Activated naive CD4-positive, alpha-beta T cell treated with anti-CD3 and anti-CD28 coated beads, Interleukin-2, amount 10 ng/mL, durations not matched to agents 5 hours and 36 hours (primary cell): ENCODE results near the gene ZNF396. TPM values are rescaled to one million over a fixed set of nuclear protein-coding genes. Genes with fewer than 3 reads are reported as not detected.

Experiments
- total RNA-seq, 2 experiments: library from RNA; stranded (reverse); gene quantifications; one replicate each; pipeline ENCODE4 v1.2.3, GENCODE V29; 2021

ZNF396 gene
- 1 to 10 TPM in 1 of 2 experiments, under 1 TPM in 1; 0.98 to 1.3 TPM for total RNA-seq

GRCh38 chr18:35376742-35377695 lies at the start of gene ZNF396:
ZNF396 (minus strand) TSS chr18:35377337; CDS start chr18:35374292, 3,045 bp downstream.

GRCh38 chr18:35343936-35344735 lies 33.0 kb downstream of the ZNF396 start, which contains the start of gene ZNF24:
ZNF24 (minus strand) TSS chr18:35344420; CDS start chr18:35340650, 3,770 bp downstream.

Other genes with a start within 250 kb of the ZNF396 start
- 10 to 100 TPM; 21.8 to 22.2 TPM for gene ZNF397, start 136.3 kb downstream of the ZNF396 start, total RNA-seq
- gene ZSCAN30, start 87.1 kb downstream of the ZNF396 start, total RNA-seq: 10 to 100 TPM; 17.2 to 18.7 TPM
- gene ZNF24, start 32.9 kb downstream of the ZNF396 start, total RNA-seq: 10 to 100 TPM; 58.7 to 63.3 TPM
- 10 to 100 TPM; 21.8 to 22.1 TPM for gene INO80C, start 120.6 kb upstream of the ZNF396 start, total RNA-seq
- 10 to 100 TPM; 38.9 to 40.9 TPM for gene GALNT1, start 204.4 kb upstream of the ZNF396 start, total RNA-seq